ENCODE results near the gene KREMEN2.

Gene KREMEN2

DNA sequence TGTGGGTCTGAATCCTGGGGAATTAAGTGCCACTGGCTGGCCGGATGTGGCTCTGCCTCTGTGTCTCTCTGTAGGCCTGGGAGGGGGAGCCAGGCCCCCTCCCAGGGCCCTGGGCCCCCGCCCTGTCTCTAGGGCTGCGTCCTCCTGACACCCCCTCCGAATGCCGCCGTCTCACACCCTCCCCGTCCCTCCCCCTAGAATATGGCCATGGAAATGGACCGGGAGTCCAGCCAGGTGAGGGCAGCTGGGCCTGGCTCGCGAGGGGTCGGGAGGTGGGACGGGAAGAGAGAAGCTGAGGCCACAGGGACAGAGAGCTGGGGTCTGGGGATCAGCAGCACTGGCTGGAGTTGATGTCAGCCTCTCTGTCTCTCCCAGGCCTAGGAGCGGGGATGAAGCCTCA, 32.2 kb downstream of the KREMEN2 start:
- H3K4me1 ChIP-seq (ENCODE audit: control insufficient read depth in 5 of 5, insufficient read depth in 5 of 5, low read length in 5 of 5): peaks cover 0 to 16% (median 15%) of the 10 kb centered on the region in 5 donors
- no peaks in the 10 kb centered on the region for H3K9me3 ChIP-seq (ENCODE audit: control insufficient read depth in 5 of 5, low read length in 5 of 5)
- no peak overlapping the region for H3K9ac ChIP-seq (ENCODE audit: low read length in 5 of 5)
- H3K27ac ChIP-seq (ENCODE audit: low read depth, low read length): no peak overlapping the region
- H3K4me3 ChIP-seq (ENCODE audit: low read depth in 1 of 5, low read length in 5 of 5): no peak overlapping the region
- peaks cover 3 to 14% (median 4%) of the 10 kb centered on the region in 5 donors for H3K27me3 ChIP-seq (ENCODE audit: control insufficient read depth in 5 of 5, insufficient read depth in 4 of 5, low read length in 5 of 5)
- no peaks in the 10 kb centered on the region for H3K36me3 ChIP-seq (ENCODE audit: control insufficient read depth in 5 of 5, insufficient read depth in 5 of 5, low read length in 5 of 5)

DNA sequence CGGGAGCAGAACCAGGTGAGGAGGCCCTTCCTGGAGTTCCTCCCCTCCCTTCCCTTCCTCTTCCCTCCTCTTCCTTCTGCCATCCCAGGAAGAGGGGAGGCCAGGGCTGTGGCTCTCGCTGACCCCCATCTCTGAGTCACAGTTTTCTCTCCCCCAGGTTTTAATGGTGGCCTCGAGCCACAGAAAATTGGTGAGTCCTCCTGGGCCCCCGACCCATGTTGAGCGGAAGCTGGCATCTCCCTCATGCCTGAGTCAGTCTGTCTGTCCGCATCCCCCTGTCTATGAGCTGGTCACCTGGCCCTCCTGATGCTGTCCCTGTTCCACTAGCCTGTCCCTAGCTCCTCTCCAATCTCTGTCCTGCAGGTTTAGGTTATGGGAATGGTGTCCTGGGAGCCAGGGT, 35.9 kb downstream of the KREMEN2 start:
- Histone ChIP-seq H3K9me3 (ENCODE audit: control insufficient read depth in 5 of 5, low read length in 5 of 5) (no peaks in the 10 kb centered on the region), H3K9ac (ENCODE audit: low read length in 5 of 5) (no peak overlapping the region), H3K27ac (ENCODE audit: low read depth, low read length) (no peak overlapping the region), H3K36me3 (ENCODE audit: control insufficient read depth in 5 of 5, insufficient read depth in 5 of 5, low read length in 5 of 5) (no peaks in the 10 kb centered on the region), H3K4me1 (ENCODE audit: control insufficient read depth in 5 of 5, insufficient read depth in 5 of 5, low read length in 5 of 5) (peaks cover 0 to 7% (median 3%) of the 10 kb centered on the region in 5 donors), H3K27me3 (ENCODE audit: control insufficient read depth in 5 of 5, insufficient read depth in 4 of 5, low read length in 5 of 5) (peaks cover 3 to 17% (median 6%) of the 10 kb centered on the region in 5 donors), H3K4me3 (ENCODE audit: low read depth in 1 of 5, low read length in 5 of 5) (no peak overlapping the region)

DNA sequence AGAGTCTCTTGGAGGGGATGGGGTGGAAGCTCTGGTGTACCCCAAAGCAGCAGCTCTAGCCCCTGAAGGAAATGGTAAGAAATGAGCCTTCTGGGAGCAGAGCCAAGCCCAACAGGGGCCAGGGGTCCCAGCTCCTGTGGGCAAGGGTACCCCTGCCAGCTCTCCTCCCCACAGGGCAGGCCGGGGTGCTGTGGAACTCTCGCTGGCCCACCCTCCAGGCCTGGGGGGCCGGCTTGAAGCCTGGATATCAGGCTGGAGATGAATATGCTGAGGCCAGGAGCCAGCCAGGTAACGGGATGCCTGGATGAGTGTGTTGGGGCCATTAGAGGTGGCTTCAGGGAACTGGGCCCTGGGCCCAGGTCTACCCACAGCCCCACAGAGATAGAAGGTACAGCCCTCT, 36.5 kb downstream of the KREMEN2 start:
- Histone ChIP-seq H3K4me1 (ENCODE audit: control insufficient read depth in 5 of 5, insufficient read depth in 5 of 5, low read length in 5 of 5) (peaks cover 0 to 9% (median 5%) of the 10 kb centered on the region in 5 donors), H3K27ac (ENCODE audit: low read depth, low read length) (no peak overlapping the region), H3K27me3 (ENCODE audit: control insufficient read depth in 5 of 5, insufficient read depth in 4 of 5, low read length in 5 of 5) (peaks cover 3 to 17% (median 6%) of the 10 kb centered on the region in 5 donors), H3K4me3 (ENCODE audit: low read depth in 1 of 5, low read length in 5 of 5) (no peak overlapping the region), H3K9ac (ENCODE audit: low read length in 5 of 5) (no peak overlapping the region), H3K9me3 (ENCODE audit: control insufficient read depth in 5 of 5, low read length in 5 of 5) (no peaks in the 10 kb centered on the region), H3K36me3 (ENCODE audit: control insufficient read depth in 5 of 5, insufficient read depth in 5 of 5, low read length in 5 of 5) (no peaks in the 10 kb centered on the region)

DNA sequence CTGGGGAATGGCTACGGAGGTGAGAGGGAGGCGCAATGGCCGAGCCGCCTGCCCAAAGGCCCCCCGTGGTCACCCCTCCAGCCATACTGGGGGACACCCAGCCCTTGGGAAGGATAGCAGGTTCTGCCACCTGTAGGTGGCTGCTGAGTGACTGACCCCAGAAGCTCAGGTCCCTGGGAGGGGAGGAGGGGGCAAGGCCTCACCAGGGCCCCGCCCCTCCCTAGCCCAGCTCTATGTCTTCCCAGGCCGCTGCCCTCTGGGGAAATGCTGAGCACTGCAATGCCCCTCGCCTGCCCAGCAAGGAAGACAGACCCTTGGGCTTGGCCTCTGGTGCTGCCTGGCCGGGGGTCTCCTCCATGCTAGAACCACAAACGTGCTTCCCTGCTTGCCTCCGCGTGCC, 37.2 kb downstream of the KREMEN2 start:
- no peaks in the 10 kb centered on the region for H3K9me3 ChIP-seq (ENCODE audit: control insufficient read depth in 5 of 5, low read length in 5 of 5)
- no peak overlapping the region for H3K9ac ChIP-seq (ENCODE audit: low read length in 5 of 5)
- peaks cover 3 to 17% (median 10%) of the 10 kb centered on the region in 5 donors for H3K27me3 ChIP-seq (ENCODE audit: control insufficient read depth in 5 of 5, insufficient read depth in 4 of 5, low read length in 5 of 5)
- H3K27ac ChIP-seq (ENCODE audit: low read depth, low read length): no peak overlapping the region
- H3K4me1 ChIP-seq (ENCODE audit: control insufficient read depth in 5 of 5, insufficient read depth in 5 of 5, low read length in 5 of 5): peaks cover 0 to 9% (median 5%) of the 10 kb centered on the region in 5 donors
- H3K4me3 ChIP-seq (ENCODE audit: low read depth in 1 of 5, low read length in 5 of 5): no peak overlapping the region
- H3K36me3 ChIP-seq (ENCODE audit: control insufficient read depth in 5 of 5, insufficient read depth in 5 of 5, low read length in 5 of 5): no peaks in the 10 kb centered on the region

DNA sequence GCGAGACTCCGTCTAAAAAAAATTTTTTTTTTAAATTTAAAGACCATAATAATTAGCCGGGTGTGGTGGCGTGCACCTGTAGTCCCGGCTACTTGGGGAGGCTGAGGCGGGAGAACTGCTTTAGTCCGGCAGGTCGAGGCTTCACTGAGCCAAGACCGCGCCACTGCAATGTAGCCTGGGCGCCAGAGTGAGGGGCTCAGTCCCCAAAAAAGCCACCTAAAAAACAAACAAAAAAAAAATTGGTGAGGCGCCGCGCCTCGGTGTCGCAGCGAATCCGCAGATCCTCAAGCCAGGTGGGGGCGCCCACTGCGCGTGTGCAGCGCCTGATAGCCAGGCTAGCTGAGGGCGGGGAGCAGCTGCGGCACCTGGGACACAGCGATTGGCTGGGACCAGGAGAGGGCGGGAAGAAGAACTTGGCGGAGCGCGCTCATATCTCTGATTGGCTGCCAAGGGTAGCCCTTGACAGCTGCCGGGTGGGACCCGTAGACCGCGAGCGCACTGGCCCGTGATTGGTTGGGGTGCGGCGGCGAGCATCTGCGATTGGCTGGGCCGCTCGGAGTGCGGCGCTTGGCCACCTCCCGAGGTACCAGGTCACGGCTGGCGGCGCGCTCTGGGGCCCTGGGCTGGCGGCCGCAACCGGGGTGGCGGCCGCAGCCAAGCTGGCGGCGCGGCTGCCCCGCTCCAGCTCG, 39.7 kb downstream of the KREMEN2 start:
- Histone ChIP-seq H3K4me1 (ENCODE audit: control insufficient read depth in 5 of 5, insufficient read depth in 5 of 5, low read length in 5 of 5) (peaks cover 0 to 31% (median 18%) of the 10 kb centered on the region in 5 donors), H3K36me3 (ENCODE audit: control insufficient read depth in 5 of 5, insufficient read depth in 5 of 5, low read length in 5 of 5) (no peaks in the 10 kb centered on the region), H3K9me3 (ENCODE audit: control insufficient read depth in 5 of 5, low read length in 5 of 5) (no peaks in the 10 kb centered on the region), H3K9ac (ENCODE audit: low read length in 5 of 5) (no peak overlapping the region), H3K27me3 (ENCODE audit: control insufficient read depth in 5 of 5, insufficient read depth in 4 of 5, low read length in 5 of 5) (peaks cover 18 to 28% (median 25%) of the 10 kb centered on the region in 5 donors), H3K4me3 (ENCODE audit: low read depth in 1 of 5, low read length in 5 of 5) (peak overlapping the region in 1 of 5 donors; percentile 22), H3K27ac (ENCODE audit: low read depth, low read length) (no peak overlapping the region)

DNA sequence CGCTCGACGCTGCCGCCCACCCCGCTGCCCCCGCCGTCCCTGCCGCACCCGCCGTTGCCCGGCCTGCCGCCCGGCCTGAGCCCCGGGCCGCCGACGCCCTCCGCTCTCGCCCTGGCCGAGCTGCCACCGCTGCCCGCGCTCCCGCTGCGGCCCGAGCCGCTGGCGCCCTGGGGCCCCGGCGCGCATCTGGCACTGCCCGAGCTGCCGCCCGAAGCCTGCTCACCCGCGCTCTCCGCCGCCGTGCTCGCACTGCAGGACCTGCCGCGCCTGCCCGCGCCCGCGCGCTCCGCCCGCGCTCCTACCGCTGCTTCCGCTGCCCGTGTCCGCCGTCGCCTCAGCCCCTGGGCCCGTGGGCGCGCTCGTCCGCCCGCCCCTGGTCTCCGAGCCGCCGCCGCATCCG, 40.2 kb downstream of the KREMEN2 start:
- no peaks in the 10 kb centered on the region for H3K36me3 ChIP-seq (ENCODE audit: control insufficient read depth in 5 of 5, insufficient read depth in 5 of 5, low read length in 5 of 5)
- no peaks in the 10 kb centered on the region for H3K9me3 ChIP-seq (ENCODE audit: control insufficient read depth in 5 of 5, low read length in 5 of 5)
- peaks cover 20 to 29% (median 25%) of the 10 kb centered on the region in 5 donors for H3K27me3 ChIP-seq (ENCODE audit: control insufficient read depth in 5 of 5, insufficient read depth in 4 of 5, low read length in 5 of 5)
- no peak overlapping the region for H3K4me3 ChIP-seq (ENCODE audit: low read depth in 1 of 5, low read length in 5 of 5)
- H3K9ac ChIP-seq (ENCODE audit: low read length in 5 of 5): no peak overlapping the region
- H3K27ac ChIP-seq (ENCODE audit: low read depth, low read length): no peak overlapping the region
- H3K4me1 ChIP-seq (ENCODE audit: control insufficient read depth in 5 of 5, insufficient read depth in 5 of 5, low read length in 5 of 5): peaks cover 0 to 31% (median 18%) of the 10 kb centered on the region in 5 donors

DNA sequence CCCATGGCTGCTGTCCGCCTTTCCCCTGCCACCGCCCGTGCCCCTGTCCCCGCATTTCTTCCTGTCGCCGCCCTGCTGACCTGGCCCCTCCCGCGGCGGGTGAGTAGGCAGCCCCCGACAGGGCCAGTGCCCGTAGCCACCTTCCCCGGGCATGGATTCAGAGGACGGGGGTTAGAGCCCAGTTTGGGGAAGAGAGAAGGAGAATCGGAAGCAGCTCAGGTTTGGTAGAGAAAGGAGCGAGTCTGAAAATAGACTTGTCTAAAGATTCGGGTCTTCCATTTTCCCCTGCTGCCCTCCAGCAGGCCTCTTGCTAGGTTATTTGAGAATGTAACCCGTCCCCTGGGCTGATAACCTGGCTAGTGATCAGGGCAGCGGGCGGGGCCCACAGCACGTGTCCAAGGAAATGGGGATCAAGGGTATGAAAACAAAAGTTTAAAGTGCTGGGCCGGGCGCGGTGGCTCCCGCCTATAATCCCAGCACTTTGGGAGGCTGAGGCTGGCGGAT, 40.8 kb downstream of the KREMEN2 start:
- Histone ChIP-seq H3K27ac (ENCODE audit: low read depth, low read length) (no peak overlapping the region), H3K9ac (ENCODE audit: low read length in 5 of 5) (peak overlapping the region in 1 of 5 donors; percentile 71), H3K27me3 (ENCODE audit: control insufficient read depth in 5 of 5, insufficient read depth in 4 of 5, low read length in 5 of 5) (peaks cover 24 to 33% (median 29%) of the 10 kb centered on the region in 5 donors)

DNA sequence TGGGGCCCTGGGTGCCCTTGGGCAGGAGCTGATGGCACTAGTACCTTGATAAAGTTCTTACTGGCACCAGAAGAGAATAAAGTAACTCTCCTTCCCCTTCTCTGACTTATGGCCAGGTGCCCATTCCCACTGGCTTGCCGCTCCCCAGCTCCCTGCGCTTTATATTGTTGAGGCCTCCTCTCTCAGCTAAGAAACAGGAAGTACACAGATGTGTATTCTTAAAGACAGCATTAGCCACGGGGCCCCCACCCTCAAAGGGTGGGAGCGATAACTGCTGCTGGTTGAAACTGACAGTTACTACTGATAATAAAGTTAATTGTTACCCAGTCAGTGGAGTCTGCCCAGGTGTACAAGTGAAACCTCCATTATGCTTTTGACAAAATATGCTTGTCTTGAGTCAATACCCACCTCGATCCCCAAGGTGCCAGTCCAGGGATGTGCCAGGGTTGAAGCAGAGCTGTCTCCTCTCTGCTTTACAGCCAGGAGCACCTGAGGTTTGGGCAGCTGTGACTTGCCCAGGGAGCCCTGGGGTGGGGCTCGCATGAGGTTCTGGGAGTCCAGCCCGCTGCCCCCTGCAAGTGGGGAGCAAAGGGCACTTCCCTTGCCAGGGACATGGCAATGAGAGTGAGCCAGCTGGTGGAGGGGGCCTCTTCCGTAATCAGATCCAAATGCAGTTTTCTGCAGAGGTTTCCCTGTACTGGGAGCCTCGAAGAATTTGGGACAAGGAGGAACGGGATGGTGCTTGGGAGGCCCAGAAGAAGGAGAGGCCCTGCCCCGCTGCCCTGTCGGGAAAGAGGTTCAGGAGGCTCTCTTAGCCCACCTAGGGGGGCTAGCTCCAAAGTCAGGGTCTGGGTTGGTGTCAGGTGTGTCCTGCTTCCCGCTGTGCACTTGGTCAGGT, 43.2 kb downstream of the KREMEN2 start:
- Histone ChIP-seq H3K36me3 (ENCODE audit: control insufficient read depth in 5 of 5, insufficient read depth in 5 of 5, low read length in 5 of 5) (no peaks in the 10 kb centered on the region), H3K9ac (ENCODE audit: low read length in 5 of 5) (no peak overlapping the region), H3K4me3 (ENCODE audit: low read depth in 1 of 5, low read length in 5 of 5) (peak overlapping the region in 2 of 5 donors; percentile 17 to 47), H3K4me1 (ENCODE audit: control insufficient read depth in 5 of 5, insufficient read depth in 5 of 5, low read length in 5 of 5) (peaks cover 0 to 31% (median 18%) of the 10 kb centered on the region in 5 donors), H3K27ac (ENCODE audit: low read depth, low read length) (no peak overlapping the region), H3K27me3 (ENCODE audit: control insufficient read depth in 5 of 5, insufficient read depth in 4 of 5, low read length in 5 of 5) (peaks cover 31 to 47% (median 39%) of the 10 kb centered on the region in 5 donors), H3K9me3 (ENCODE audit: control insufficient read depth in 5 of 5, low read length in 5 of 5) (no peaks in the 10 kb centered on the region)

More for the DNA sequence above, 40.8 kb downstream of the KREMEN2 start:
- Histone ChIP-seq H3K4me3 (ENCODE audit: low read depth in 1 of 5, low read length in 5 of 5) (peak overlapping the region; percentile 27 to 62 (median 45)), H3K9me3 (ENCODE audit: control insufficient read depth in 5 of 5, low read length in 5 of 5) (no peaks in the 10 kb centered on the region), H3K4me1 (ENCODE audit: control insufficient read depth in 5 of 5, insufficient read depth in 5 of 5, low read length in 5 of 5) (peaks cover 0 to 31% (median 18%) of the 10 kb centered on the region in 5 donors), H3K36me3 (ENCODE audit: control insufficient read depth in 5 of 5, insufficient read depth in 5 of 5, low read length in 5 of 5) (no peaks in the 10 kb centered on the region)

DNA sequence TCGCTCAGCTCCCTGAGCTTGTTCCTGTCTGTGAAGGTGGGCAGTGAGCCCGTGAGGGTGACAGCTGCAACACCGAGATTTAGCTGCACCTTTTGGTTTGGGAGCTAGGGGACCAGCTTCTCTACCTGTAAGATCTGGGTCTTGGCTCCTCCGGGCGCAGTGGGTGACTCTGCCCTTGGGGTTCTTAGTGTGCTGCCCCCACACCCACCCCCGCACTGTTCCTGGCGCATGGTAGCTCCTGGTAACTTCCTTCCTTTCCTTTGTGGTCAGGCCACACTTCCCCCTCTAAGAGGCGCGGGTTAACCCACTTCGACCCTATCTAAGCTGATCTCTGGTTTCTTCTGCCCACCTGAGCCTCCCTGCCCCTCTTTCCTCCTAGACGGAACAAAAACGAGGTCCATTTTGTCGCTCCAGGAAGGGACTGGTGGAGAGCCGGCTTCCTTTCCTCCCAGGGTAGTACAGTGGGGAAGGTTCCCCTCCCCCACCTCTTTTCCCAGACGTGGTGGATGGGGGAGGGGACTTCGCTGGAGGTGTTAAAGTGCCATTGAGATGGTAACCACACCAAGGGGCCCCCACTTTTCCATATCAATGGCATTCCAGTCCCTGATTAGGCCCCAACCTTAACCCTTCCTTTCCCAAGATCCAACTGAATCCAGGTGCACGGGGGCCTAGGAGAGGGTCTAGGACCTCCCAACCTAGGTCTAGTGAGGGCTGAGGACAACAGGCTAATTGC, 44.0 kb downstream of the KREMEN2 start:
- H3K4me3 ChIP-seq (ENCODE audit: low read depth in 1 of 5, low read length in 5 of 5): peak overlapping the region in 3 of 5 donors; percentile 17 to 47 (median 18)
- peak overlapping the region in 1 of 5 donors; percentile 30 for H3K9ac ChIP-seq (ENCODE audit: low read length in 5 of 5)
- peaks cover 0 to 31% (median 18%) of the 10 kb centered on the region in 5 donors for H3K4me1 ChIP-seq (ENCODE audit: control insufficient read depth in 5 of 5, insufficient read depth in 5 of 5, low read length in 5 of 5)

More for the DNA sequence above, 44.0 kb downstream of the KREMEN2 start:
- Histone ChIP-seq H3K9me3 (ENCODE audit: control insufficient read depth in 5 of 5, low read length in 5 of 5) (no peaks in the 10 kb centered on the region), H3K27ac (ENCODE audit: low read depth, low read length) (no peak overlapping the region), H3K36me3 (ENCODE audit: control insufficient read depth in 5 of 5, insufficient read depth in 5 of 5, low read length in 5 of 5) (no peaks in the 10 kb centered on the region), H3K27me3 (ENCODE audit: control insufficient read depth in 5 of 5, insufficient read depth in 4 of 5, low read length in 5 of 5) (peaks cover 35 to 55% (median 46%) of the 10 kb centered on the region in 5 donors)

Measured in subcutaneous abdominal adipose tissue (tissue), 5 donors.